Measurements from ENCODE around the gene PCDHB8. TPM values are rescaled to one million over a fixed set of nuclear protein-coding genes. Genes with fewer than 3 reads are reported as not detected.
"Not testable (repeated sequence)": the region's sequence is repeated elsewhere in the genome, so short reads cannot be mapped to it uniquely, and the experiment has no call there.

PCDHB8 gene
- total RNA-seq, 1 donor from 2014 or later: 0.49 TPM

DNA sequence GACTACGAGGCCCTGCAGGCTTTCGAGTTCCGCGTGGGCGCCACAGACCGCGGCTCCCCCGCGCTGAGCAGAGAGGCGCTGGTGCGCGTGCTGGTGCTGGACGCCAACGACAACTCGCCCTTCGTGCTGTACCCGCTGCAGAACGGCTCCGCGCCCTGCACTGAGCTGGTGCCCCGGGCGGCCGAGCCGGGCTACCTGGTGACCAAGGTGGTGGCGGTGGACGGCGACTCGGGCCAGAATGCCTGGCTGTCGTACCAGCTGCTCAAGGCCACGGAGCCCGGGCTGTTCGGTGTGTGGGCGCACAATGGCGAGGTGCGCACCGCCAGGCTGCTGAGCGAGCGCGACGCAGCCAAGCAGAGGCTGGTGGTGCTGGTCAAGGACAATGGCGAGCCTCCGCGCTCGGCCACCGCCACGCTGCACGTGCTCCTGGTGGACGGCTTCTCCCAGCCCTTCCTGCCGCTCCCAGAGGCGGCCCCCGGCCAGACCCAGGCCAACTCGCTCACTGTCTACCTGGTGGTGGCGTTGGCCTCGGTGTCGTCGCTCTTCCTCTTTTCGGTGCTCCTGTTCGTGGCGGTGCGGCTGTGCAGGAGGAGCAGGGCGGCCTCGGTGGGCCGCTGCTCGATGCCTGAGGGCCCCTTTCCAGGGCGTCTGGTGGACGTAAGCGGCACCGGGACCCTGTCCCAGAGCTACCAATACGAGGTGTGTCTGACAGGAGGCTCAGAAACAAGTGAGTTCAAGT is 6.7 kb downstream of the PCDHB8 start:
- not testable (repeated sequence) for DNase-seq

DNA sequence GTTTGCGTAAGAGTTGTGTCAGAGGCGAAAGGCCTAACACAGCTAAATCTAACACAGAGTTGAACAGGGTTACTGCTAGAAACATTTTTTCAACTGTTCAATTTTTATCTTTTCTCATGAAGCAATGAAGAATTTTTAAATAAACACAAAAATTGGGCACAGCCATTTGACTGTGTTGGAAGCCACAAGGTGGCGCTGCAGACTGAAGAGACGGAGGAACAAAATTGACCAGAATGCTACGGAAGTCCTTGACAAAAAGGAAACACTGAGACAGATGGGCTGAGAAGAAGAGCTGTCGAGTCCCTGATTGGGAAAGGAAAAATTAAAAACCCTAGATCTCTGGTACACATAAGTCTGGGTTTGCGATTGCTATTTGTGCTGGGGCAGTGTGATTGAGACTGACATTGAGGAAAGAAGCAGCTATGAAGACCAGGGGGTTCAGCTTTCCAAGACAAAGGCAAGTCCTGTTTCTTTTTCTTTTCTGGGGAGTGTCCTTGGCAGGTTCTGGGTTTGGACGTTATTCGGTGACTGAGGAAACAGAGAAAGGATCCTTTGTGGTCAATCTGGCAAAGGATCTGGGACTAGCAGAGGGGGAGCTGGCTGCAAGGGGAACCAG is 9.4 kb downstream of the PCDHB8 start, which contains the start of gene PCDHB9:
Gene PCDHB9 (plus strand): TSS at position 265 of the 616 bp plus-strand sequence. CDS start 158 bp downstream, at position 423.
- no peak for DNase-seq

DNA sequence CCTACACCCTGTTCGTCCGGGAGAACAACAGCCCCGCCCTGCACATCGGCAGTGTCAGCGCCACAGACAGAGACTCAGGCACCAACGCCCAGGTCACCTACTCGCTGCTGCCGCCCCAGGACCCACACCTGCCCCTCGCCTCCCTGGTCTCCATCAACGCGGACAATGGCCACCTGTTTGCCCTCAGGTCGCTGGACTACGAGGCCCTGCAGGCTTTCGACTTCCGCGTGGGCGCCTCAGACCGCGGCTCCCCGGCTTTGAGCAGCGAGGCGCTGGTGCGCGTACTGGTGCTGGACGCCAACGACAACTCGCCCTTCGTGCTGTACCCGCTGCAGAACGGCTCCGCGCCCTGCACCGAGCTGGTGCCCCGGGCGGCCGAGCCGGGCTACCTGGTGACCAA is 11.1 kb downstream of the PCDHB8 start:
- not testable (repeated sequence) for DNase-seq

DNA sequence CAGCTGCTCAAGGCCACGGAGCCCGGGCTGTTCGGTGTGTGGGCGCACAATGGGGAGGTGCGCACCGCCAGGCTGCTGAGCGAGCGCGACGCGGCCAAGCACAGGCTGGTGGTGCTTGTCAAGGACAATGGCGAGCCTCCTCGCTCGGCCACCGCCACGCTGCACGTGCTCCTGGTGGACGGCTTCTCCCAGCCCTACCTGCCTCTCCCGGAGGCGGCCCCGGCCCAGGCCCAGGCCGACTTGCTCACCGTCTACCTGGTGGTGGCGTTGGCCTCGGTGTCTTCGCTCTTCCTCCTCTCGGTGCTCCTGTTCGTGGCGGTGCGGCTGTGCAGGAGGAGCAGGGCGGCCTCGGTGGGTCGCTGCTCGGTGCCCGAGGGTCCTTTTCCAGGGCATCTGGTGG is 11.5 kb downstream of the PCDHB8 start:
- not testable (repeated sequence) for DNase-seq

DNA sequence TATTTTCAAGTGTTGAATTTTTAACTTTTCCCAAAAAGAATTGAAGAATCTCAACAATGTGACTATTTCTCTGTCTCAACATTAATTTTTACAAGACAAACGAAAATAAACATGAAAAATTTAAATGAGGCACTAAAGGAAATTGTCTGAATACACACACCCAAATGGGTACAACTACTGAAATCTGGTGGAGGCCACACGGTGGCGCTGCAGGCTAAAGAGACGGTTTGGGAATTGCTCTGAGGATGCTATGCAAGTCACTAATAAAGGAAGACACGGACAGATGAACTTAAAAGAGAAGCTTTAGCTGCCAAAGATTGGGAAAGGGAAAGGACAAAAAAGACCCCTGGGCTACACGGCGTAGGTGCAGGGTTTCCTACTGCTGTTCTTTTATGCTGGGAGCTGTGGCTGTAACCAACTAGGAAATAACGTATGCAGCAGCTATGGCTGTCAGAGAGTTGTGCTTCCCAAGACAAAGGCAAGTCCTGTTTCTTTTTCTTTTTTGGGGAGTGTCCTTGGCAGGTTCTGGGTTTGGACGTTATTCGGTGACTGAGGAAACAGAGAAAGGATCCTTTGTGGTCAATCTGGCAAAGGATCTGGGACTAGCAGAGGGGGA is 14.6 kb downstream of the PCDHB8 start, which contains the start of gene PCDHB10:
Gene PCDHB10 (plus strand): TSS at position 244 of the 616 bp plus-strand sequence. CDS start 200 bp downstream, at position 444.
- no peak for DNase-seq

DNA sequence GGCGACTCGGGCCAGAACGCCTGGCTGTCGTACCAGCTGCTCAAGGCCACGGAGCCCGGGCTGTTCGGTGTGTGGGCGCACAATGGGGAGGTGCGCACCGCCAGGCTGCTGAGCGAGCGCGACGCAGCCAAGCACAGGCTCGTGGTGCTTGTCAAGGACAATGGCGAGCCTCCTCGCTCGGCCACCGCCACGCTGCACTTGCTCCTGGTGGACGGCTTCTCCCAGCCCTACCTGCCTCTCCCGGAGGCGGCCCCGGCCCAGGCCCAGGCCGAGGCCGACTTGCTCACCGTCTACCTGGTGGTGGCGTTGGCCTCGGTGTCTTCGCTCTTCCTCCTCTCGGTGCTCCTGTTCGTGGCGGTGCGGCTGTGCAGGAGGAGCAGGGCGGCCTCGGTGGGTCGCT is 16.7 kb downstream of the PCDHB8 start:
- not testable (repeated sequence) for DNase-seq

DNA sequence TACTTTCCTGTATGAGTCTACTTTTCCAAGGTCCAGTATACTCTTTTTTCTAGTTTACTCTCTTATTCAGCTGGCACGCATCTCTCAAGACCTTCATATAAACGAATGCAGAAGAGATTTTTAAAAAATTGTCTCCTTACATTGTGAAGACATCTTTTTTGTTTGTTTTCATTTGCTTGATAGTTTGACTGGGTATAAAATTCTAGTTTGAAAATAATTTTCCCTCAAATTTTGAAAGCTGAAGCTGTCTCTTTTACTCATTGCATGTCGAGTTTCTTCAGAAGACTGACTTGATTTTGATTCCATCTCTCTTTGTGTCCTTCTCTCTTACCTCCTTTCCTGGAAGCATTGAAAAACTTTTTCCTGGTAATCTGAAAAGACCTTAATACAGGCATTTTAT is 18.8 kb downstream of the PCDHB8 start:
- DNase-seq: no peak

DNA sequence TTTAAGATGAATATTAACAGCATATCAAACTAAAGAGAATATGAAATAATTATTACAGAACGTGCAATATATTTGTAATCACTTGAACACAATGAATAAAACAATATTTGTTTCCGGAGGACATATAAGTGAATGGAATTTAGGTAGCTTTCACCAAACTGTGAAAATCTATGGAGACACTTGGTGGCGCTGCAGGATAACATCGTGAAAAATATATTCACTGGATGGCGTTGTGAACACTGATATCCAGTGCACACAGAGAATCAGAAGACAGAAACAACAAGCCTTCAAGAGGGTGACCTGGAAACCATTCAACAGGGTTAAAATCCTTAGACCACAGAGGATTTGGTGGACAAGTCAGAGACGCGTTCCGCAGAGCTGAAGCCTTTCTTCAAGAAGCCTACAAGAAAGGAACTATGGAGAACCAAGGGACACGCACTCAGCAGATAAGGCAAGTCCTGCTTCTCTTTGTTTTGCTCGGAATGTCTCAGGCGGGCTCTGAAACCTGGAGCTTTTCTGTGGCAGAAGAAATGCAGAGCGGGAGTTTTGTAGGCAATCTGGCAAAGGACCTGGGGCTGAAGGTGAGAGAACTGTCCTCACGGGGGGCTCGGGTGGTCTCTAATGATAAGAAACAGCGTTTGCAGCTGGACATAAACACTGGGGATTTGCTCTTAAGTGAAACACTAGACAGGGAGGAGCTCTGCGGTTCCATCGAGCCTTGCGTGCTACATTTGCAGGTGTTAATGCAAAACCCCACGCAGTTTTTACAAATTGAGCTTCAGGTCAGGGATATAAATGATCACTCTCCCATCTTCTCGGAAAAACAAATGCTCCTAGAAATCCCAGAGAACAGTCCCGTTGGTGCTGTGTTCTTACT is 22.0 kb downstream of the PCDHB8 start, which contains the start of gene PCDHB11:
Gene PCDHB11 (plus strand): TSS at position 269 of the 877 bp plus-strand sequence. CDS start 148 bp downstream, at position 417.
- no peak for DNase-seq

DNA sequence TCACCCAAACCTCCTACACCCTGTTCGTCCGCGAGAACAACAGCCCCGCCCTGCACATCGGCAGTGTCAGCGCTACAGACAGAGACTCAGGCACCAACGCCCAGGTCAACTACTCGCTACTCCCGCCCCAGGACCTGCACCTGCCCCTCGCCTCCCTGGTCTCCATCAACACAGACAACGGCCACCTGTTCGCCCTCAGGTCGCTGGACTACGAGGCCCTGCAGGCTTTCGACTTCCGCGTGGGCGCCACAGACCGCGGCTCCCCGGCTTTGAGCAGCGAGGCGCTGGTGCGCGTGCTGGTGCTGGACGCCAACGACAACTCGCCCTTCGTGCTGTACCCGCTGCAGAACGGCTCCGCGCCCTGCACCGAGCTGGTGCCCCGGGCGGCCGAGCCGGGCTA is 23.5 kb downstream of the PCDHB8 start:
- not testable (repeated sequence) for DNase-seq

DNA sequence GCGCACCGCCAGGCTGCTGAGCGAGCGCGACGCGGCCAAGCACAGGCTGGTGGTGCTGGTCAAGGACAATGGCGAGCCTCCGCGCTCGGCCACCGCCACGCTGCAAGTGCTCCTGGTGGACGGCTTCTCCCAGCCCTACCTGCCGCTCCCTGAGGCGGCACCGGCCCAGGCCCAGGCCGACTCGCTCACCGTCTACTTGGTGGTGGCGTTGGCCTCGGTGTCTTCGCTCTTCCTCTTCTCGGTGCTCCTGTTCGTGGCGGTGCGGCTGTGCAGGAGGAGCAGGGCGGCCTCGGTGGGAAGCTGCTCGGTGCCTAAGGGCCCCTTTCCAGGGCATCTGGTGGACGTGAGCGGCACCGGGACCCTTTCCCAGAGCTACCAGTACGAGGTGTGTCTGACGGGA is 24.1 kb downstream of the PCDHB8 start:
- not testable (repeated sequence) for DNase-seq

DNA sequence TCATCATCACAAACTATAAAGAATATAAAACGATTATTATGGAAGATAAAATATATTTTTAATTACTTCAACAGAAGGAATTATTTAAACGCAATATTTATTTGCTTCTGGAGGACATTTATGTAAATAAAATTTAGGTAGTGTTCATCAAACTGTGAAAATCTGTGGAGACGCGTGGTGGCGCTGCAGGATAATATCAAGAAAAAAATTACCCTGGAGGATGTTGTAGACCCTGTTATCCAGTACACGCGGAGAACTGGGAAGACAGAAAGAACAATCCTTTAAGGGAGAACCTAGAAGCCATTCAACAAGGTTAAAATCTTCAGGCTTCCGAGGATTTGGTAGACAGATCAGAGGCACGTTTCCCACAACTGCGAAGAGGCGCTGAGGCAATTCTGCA is 30.9 kb downstream of the PCDHB8 start, which contains the start of gene PCDHB12:
Gene PCDHB12 (plus strand): TSS at position 242 of the 400 bp plus-strand sequence. CDS start 189 bp downstream, outside the sequence.
- no peak for DNase-seq

DNA sequence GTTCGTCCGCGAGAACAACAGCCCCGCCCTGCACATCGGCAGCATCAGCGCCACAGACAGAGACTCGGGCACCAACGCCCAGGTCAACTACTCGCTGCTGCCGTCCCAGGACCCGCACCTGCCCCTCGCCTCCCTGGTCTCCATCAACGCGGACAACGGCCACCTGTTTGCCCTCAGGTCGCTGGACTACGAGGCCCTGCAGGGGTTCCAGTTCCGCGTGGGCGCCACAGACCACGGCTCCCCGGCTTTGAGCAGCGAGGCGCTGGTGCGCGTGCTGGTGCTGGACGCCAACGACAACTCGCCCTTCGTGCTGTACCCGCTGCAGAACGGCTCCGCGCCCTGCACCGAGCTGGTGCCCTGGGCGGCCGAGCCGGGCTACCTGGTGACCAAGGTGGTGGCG is 32.7 kb downstream of the PCDHB8 start:
- DNase-seq: not testable (repeated sequence)

DNA sequence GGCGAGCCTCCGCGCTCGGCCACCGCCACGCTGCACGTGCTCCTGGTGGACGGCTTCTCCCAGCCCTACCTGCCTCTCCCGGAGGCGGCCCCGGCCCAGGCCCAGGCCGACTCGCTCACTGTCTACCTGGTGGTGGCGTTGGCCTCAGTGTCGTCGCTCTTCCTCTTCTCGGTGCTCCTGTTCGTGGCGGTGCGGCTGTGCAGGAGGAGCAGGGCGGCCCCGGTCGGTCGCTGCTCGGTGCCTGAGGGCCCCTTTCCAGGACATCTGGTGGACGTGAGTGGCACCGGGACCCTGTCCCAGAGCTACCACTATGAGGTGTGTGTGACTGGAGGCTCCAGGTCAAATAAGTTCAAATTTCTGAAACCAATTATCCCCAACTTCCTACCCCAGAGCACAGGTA is 33.3 kb downstream of the PCDHB8 start:
- not testable (repeated sequence) for DNase-seq

DNA sequence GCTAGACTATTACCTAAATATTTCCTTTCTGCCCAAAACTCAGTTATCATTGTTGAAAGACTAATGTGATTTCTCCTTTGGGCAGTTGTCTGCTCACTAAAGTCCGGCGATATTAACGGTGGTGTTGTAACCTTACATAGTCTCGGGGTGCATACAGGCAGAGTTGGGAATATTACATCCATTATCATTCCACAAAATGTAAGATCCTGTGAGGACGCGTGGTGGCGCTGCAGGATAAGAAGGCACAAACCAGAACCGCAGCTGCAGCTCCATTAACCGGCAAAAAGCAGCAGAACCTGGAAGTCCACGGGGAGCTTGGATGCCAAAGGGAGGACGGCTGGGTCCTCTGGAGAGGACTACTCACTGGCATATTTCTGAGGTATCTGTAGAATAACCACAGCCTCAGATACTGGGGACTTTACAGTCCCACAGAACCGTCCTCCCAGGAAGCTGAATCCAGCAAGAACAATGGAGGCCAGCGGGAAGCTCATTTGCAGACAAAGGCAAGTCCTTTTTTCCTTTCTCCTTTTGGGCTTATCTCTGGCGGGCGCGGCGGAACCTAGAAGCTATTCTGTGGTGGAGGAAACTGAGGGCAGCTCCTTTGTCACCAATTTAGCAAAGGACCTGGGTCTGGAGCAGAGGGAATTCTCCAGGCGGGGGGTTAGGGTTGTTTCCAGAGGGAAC is 36.2 kb downstream of the PCDHB8 start, which contains the start of gene PCDHB13:
Gene PCDHB13 (plus strand): TSS at position 264 of the 684 bp plus-strand sequence. CDS start 205 bp downstream, at position 469.
- DNase-seq: not testable (repeated sequence)

DNA sequence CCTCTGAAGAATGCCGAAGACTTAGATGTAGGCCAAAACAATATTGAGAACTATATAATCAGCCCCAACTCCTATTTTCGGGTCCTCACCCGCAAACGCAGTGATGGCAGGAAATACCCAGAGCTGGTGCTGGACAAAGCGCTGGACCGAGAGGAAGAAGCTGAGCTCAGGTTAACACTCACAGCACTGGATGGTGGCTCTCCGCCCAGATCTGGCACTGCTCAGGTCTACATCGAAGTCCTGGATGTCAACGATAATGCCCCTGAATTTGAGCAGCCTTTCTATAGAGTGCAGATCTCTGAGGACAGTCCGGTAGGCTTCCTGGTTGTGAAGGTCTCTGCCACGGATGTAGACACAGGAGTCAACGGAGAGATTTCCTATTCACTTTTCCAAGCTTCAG is 37.0 kb downstream of the PCDHB8 start:
- DNase-seq: not testable (repeated sequence)

DNA sequence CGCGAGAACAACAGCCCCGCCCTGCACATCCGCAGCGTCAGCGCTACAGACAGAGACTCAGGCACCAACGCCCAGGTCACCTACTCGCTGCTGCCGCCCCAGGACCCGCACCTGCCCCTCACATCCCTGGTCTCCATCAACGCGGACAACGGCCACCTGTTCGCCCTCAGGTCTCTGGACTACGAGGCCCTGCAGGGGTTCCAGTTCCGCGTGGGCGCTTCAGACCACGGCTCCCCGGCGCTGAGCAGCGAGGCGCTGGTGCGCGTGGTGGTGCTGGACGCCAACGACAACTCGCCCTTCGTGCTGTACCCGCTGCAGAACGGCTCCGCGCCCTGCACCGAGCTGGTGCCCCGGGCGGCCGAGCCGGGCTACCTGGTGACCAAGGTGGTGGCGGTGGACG is 37.9 kb downstream of the PCDHB8 start:
- DNase-seq: not testable (repeated sequence)

DNA sequence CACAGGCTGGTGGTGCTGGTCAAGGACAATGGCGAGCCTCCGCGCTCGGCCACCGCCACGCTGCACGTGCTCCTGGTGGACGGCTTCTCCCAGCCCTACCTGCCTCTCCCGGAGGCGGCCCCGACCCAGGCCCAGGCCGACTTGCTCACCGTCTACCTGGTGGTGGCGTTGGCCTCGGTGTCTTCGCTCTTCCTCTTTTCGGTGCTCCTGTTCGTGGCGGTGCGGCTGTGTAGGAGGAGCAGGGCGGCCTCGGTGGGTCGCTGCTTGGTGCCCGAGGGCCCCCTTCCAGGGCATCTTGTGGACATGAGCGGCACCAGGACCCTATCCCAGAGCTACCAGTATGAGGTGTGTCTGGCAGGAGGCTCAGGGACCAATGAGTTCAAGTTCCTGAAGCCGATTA is 38.4 kb downstream of the PCDHB8 start:
- DNase-seq: not testable (repeated sequence)

DNA sequence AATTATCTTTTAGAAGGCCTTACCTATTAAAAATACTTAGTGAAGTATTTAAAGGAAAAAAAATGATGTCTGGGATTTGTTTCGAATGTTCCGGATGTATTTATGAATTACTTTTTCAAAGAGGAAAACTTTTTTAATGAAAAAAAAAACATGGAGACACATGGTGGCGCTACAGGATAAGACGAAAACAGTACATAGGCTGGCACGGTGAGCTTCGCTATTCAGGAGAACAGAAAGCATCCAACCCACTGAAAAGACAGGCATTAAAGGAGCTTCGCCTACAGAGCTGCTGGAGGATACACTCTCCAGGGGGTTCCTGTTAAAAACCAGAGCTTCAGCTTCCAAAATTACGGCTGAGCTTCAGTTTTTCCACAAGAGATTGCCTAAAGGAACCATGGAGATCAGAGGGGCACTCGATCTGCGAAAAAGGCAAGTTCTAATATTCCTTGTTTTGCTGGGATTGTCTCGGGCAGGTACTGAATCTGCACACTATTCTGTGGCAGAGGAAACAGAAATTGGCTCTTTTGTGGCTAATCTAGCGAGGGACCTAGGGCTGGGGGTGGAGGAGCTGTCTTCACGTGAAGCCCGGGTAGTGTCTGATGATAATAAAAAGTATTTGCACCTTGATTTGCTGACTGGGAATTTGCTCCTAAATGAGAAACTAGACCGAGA is 45.7 kb downstream of the PCDHB8 start, which contains the start of gene PCDHB14:
Gene PCDHB14 (plus strand): TSS at position 232 of the 672 bp plus-strand sequence. CDS start 163 bp downstream, at position 395.
- no peak for DNase-seq

DNA sequence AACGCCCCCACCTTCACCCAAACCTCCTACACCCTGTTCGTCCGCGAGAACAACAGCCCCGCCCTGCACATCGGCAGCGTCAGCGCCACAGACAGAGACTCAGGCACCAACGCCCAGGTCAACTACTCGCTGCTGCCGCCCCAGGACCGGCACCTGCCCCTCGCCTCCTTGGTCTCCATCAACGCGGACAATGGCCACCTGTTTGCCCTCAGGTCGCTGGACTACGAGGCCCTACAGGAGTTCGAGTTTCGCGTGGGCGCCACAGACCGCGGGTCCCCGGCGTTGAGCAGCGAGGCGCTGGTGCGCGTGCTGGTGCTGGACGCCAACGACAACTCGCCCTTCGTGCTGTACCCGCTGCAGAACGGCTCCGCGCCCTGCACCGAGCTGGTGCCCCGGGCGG is 47.3 kb downstream of the PCDHB8 start:
- DNase-seq: not testable (repeated sequence)

DNA sequence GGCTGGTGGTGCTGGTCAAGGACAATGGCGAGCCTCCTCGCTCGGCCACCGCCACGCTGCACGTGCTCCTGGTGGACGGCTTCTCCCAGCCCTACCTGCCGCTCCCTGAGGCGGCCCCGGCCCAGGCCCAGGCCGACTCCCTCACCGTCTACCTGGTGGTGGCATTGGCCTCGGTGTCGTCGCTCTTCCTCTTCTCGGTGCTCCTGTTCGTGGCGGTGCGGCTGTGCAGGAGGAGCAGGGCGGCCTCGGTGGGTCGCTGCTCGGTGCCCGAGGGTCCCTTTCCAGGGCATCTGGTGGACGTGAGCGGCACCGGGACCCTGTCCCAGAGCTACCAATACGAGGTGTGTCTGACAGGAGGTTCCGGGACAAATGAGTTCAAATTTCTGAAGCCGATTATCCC is 47.8 kb downstream of the PCDHB8 start:
- not testable (repeated sequence) for DNase-seq
